ENCODE results near the gene SGO2. TPM values are rescaled to one million over a fixed set of nuclear protein-coding genes. Genes with fewer than 3 reads are reported as not detected.
A peak's percentile ranks its signal among the peaks of the same experiment; 100 is the strongest.

Gene SGO2
- total RNA-seq, 1 experiment from 2014 or later: 25.4 TPM

- TF ChIP-seq MAX (IDR thresholded peaks at IDR 0.05) (peak; percentile 79), RAD21 (IDR thresholded peaks at IDR 0.05; ENCODE audit: low read depth) (peak; percentile 53), SRF (IDR thresholded peaks at IDR 0.05; ENCODE audit: low read depth) (no peak; the same call in 1 of the 2 replicates), ATF3 (IDR thresholded peaks at IDR 0.05) (no peak), CBX3 (IDR thresholded peaks at IDR 0.05; ENCODE audit: low read depth) (peak; percentile 84), SIN3A (IDR thresholded peaks at IDR 0.05; ENCODE audit: low read depth) (peak; percentile 80; the same call in 1 of the 2 replicates), YY1 (IDR thresholded peaks at IDR 0.05; ENCODE audit: extremely low read depth, insufficient replicate concordance, low read depth, low read length) (no peak)
Measured at GRCh38 chr2:200509612-200510433, 16.2 kb upstream of the SGO2 start, which contains the start of gene KCTD18 (continued).

GRCh38 chr2:200515155-200515554 lies 10.9 kb upstream of the SGO2 start:
- no peaks in the 10 kb centered on the region for H4K20me1 ChIP-seq (ENCODE audit: insufficient read depth)
- intact Hi-C loops (cut with micrococcal nuclease): no loop called here
- H3K4me2 ChIP-seq (ENCODE audit: low read length): no peak overlapping the region
- no peak overlapping the region for H3K4me3 ChIP-seq (replicated peaks in 1 of 2; ENCODE audit: low read depth in 1 of 2, low read length in 2 of 2)
- no peaks in the 10 kb centered on the region for H3K9me3 ChIP-seq (ENCODE audit: control insufficient read depth in 1 of 2, insufficient read depth in 1 of 2, low read depth in 1 of 2, low read length in 2 of 2)
- no peak for DNase-seq (ENCODE audit: low read depth, low spot score)
- no peak for TF ChIP-seq POLR2AphosphoS5 (IDR thresholded peaks at IDR 0.05; ENCODE audit: low read depth, low read length)
- no peak for TF ChIP-seq CEBPB (IDR thresholded peaks at IDR 0.05; ENCODE audit: low read depth)
- no peak for TF ChIP-seq CBX3 (IDR thresholded peaks at IDR 0.05; ENCODE audit: low read depth)
- TF ChIP-seq MAX (IDR thresholded peaks at IDR 0.05): no peak
- no peak for TF ChIP-seq TCF7L2 (IDR thresholded peaks at IDR 0.05; ENCODE audit: borderline replicate concordance, extremely low read depth, insufficient read depth, insufficient read length)
- TF ChIP-seq ZNF274 (IDR thresholded peaks at IDR 0.05; ENCODE audit: low read depth, low read length): no peak
- H3K9ac ChIP-seq (ENCODE audit: low read length): no peak overlapping the region
- H3K4me1 ChIP-seq (ENCODE audit: control insufficient read depth in 1 of 2, insufficient read depth in 2 of 2, low read length in 2 of 2): peaks cover 2 to 6% of the 10 kb centered on the region in 2 experiments; a peak in 1 of 4 replicates
- RAD21 ChIA-PET (ENCODE audit: low non-redundant PET in 1 of 2, low total read pairs in 2 of 2, uncharacterized antibody in 2 of 2, unreplicated experiment in 2 of 2): no interaction called here
- no peak for ATAC-seq
- H3K79me2 ChIP-seq (ENCODE audit: insufficient read depth, low read length): no peaks in the 10 kb centered on the region
- H3K36me3 ChIP-seq (ENCODE audit: control insufficient read depth in 1 of 2, insufficient read depth in 2 of 2, low read length in 2 of 2): no peaks in the 10 kb centered on the region
- BruUV-seq (replicated peaks): no TSS peak
- CTCF ChIA-PET: no interaction called here
- H2AFZ ChIP-seq (ENCODE audit: low read depth, low read length, poor library complexity, severe bottlenecking): no peak overlapping the region
- H3K27ac ChIP-seq (ENCODE audit: low read depth, low read length): no peak overlapping the region
- POLR2A ChIA-PET: no interaction called here
- H3K27me3 ChIP-seq (ENCODE audit: insufficient read depth, low read length): peaks cover 5% of the 10 kb centered on the region; the same call in 1 of the 2 replicates
- H3K9me2 ChIP-seq (ENCODE audit: insufficient read depth): no peaks in the 10 kb centered on the region
